ENCODE data around the gene ZNF302. TPM values are rescaled to one million over a fixed set of nuclear protein-coding genes. Genes with fewer than 3 reads are reported as not detected.
A peak's percentile ranks its signal among the peaks of the same experiment; 100 is the strongest.
"Not testable (repeated sequence)": the region's sequence is repeated elsewhere in the genome, so short reads cannot be mapped to it uniquely, and the experiment has no call there.

ZNF302 gene
- 16.8 and 22.5 TPM in 2 replicates for total RNA-seq (2014; rRNA removed; shearing (Covaris generic); ENCODE audit: low replicate concordance)

GRCh38 chr19:34677386-34678084 lies at the start of gene ZNF302:
Gene ZNF302, plus strand, starts transcription at chr19:34677678. Its CDS starts 1,127 bp downstream, at chr19:34678805.
- in situ Hi-C loops (cut with HindIII; ENCODE audit: low pct_unique_long_range_greater_than_20kb, low sequenced_read_pairs), result no loop called here
- peak; percentile 97 for DNase-seq (ENCODE audit: low read depth)

DNA sequence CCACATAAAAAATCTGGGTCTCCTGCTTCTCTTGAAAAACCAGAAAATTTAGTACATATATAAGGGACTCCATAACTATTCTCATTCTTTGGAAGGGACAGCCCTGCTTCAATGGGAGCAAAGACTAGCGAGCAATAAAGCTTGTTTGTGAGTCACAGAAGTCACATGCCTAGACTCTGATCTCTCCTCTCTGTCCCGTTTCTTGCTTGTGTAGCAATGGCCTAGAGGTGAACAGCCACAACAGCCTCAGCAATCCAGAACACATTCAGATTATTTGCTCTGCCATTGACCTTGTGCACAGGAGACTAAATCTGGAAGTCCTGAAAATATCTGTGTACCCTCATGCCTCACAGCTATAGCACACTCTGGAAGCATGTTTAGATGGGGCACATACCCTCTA lies 43.7 kb upstream of the ZNF302 start:
- no peak for DNase-seq (ENCODE audit: low read depth)
- in situ Hi-C loops (cut with HindIII; ENCODE audit: low pct_unique_long_range_greater_than_20kb, low sequenced_read_pairs), result no loop called here

DNA sequence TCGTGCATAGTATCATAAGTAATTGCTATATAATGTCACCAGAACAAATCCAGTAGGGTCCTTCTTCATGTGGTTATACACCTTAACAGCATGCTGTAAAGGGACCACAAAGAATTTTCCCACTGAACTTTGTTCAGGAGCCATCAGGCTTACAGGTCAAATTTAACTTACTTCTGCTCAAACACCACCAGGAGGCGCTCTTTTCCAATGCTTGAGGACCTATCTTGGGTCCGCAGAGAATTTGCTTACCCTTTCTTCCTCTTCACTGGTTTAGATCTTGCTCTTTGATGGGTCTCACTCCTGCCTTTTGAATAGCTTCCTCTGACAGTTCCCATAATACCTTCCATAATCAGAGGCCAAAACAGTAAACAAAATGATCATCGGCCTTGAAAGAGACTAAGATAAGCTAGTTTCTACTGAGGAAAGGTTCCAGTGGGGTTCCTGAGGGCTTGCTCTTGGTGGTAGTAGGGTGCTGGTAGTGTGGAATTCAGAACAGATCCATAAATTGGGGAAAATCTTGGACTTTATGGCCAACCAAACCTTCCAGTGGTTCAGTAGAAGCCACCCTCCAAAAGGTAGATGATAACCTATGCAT lies 37.9 kb upstream of the ZNF302 start:
- in situ Hi-C loops (cut with HindIII; ENCODE audit: low pct_unique_long_range_greater_than_20kb, low sequenced_read_pairs), result no loop called here
- peak; percentile 25 for DNase-seq (ENCODE audit: low read depth)

DNA sequence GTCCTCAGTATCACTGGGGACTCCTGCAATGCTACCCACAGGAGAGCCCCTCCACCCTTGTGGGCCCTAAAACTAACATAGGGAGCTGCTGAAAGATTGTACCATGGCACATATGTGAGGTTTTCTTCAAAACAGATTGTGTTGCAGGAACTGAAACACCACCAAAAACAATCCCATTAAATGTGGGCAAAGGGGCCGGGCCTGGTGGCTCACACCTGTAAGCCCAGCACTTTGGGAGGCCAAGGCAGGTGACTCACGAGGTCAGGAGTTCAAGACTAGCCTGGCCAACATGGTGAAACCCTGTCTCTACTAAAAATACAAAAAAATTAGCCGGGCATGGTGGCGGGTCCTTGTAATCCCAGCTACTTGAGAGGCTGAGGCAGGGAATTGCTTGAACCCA lies 35.2 kb upstream of the ZNF302 start:
- in situ Hi-C loops (cut with HindIII; ENCODE audit: low pct_unique_long_range_greater_than_20kb, low sequenced_read_pairs), result no loop called here
- no peak for DNase-seq (ENCODE audit: low read depth)

DNA sequence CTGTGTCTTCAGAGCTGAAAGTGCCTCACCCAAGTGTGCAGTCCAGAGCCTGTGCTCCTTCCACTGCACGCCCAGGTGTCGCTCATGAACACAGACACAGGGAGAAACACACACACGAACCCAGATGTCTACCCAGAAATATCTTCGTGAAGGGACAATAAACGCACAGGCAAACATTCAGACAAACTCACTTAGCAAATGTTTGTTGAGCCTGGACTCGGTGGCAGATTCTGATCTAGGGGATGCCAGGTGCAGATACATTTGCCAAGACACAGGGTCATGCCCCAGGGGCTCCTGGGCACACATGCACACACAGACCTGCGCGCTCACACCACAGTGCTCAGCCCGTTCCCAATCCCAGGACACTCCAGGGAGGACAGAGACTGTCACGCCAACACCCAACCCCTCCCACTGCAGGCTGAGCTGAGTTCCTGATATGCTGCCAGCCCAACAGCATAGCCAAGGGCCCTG lies 32.5 kb upstream of the ZNF302 start:
- in situ Hi-C loops (cut with HindIII; ENCODE audit: low pct_unique_long_range_greater_than_20kb, low sequenced_read_pairs), result no loop called here
- no peak for DNase-seq (ENCODE audit: low read depth)

DNA sequence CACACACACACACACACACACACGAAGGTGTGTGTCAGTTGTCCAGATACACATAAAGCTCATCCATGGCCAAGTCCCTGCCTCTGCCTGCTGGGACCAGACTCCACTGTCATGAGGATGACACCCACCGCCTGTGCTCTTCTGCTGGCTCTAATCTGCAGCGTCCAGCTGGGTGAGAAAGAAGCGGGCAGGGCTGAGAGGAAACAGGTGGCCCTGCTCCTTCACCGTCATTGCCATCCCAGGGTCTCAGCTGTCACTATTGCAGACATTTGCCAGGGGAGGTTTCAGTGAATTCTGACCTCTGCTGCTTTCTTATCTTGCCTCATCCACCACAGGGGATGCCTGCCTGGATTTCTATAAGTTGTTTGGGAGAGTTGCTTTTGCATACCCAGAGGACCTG lies 31.9 kb upstream of the ZNF302 start:
- DNase-seq (ENCODE audit: low read depth), result no peak
- in situ Hi-C loops (cut with HindIII; ENCODE audit: low pct_unique_long_range_greater_than_20kb, low sequenced_read_pairs), result no loop called here

- in situ Hi-C loops (cut with HindIII; ENCODE audit: low pct_unique_long_range_greater_than_20kb, low sequenced_read_pairs), result no loop called here
- peak; percentile 60 for DNase-seq (ENCODE audit: low read depth)
Measured at GRCh38 chr19:34649886-34650543, 27.5 kb upstream of the ZNF302 start.

DNA sequence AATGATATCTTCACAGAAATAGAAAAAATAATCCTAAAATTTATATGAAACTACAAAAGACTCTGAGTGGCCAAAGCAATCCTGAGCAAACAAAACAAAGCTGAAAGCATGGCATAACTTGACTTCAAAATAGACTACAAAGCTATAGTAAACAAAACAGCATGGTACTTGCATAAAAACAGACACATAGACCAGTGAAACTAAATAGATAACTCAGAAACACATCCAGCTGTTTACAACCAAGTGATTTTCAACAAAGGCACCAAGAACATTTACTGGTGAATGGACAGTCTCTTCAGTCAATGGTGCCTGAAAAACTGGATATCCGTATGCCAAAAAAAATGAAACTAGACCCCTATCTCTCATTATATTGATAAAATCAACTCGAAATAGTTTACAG lies 25.7 kb upstream of the ZNF302 start:
- in situ Hi-C loops (cut with HindIII; ENCODE audit: low pct_unique_long_range_greater_than_20kb, low sequenced_read_pairs), result no loop called here
- DNase-seq (ENCODE audit: low read depth), result no peak

DNA sequence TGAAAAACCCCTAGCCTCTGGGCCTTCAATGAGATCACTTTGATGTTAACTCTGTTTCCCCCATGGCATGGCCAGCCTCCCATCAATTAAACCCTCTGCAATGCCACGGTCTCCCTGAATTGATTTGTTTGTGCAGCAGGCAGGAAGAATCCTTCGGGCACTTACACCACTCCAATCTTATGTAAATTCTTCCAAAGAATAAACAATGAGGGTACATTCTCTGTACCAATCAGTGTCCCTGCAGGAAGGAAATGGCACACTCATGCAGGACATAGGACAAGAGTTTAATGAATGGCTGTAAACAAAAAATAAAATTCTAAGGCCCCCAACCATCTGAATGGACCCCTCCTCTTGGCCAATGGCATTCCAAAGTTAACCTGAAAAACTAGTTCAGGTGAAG lies 22.7 kb upstream of the ZNF302 start:
- DNase-seq (ENCODE audit: low read depth), result no peak
- in situ Hi-C loops (cut with HindIII; ENCODE audit: low pct_unique_long_range_greater_than_20kb, low sequenced_read_pairs), result no loop called here

DNA sequence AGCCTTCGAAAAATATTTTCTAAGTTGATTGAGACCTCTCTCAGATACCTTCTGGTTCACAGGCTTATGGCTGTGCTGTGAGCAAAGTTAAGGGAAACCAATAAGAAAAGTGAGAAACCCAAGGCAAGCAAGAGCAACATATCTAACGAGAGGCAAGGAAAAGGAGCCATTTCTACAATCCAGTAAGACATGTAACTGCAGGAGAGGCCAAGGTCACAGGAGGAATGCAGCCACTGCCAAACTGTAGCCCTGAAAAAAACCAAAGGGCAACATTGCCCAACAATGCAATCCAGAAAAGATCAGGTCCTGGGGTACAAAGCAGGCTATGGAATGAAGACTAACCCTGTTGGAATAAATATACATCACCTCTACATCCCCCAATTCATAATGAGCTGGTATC lies 21.8 kb upstream of the ZNF302 start:
- no peak for DNase-seq (ENCODE audit: low read depth)
- in situ Hi-C loops (cut with HindIII; ENCODE audit: low pct_unique_long_range_greater_than_20kb, low sequenced_read_pairs), result no loop called here

GRCh38 chr19:34661357-34661756 lies 16.1 kb upstream of the ZNF302 start:
- in situ Hi-C loops (cut with HindIII; ENCODE audit: low pct_unique_long_range_greater_than_20kb, low sequenced_read_pairs), result no loop called here
- no peak for DNase-seq (ENCODE audit: low read depth)

DNA sequence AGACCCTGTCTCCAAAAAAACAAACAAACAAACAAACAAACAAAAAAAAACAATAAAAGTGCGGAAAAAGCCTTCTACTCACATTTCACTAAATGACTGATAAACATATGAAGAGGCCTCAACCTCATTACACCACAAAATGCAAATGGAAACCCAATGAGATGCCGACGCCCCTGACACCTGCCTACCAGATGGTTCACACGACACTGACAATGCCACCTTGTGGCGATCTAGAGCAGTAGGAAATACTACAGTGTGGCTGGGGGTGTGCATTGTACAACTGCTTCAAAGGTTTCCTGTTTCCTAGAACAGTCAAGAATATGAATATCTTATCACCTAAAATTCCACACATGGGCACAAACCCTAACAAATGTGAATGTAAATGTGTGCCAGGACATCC lies 14.6 kb upstream of the ZNF302 start:
- in situ Hi-C loops (cut with HindIII; ENCODE audit: low pct_unique_long_range_greater_than_20kb, low sequenced_read_pairs), result no loop called here
- DNase-seq (ENCODE audit: low read depth), result no peak

DNA sequence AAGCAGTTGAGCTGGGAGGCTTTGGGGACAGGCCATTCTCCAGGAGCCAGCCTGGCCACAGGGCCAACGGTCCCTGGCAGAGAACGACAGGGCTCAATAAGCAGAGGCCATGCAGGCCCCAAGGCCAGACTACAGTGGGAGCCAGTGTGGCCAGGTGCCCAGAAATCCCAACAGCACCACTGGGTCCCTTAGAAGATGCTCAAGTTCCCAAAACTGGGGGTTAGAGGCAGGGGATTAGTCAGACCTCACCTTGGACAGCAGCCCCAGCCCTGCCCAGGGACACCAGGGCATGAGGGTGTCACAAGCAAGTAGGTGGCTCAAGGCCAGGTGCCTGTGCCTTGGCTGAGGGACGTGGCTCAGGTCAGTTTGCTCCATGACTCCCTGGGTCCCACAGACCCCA lies 13.3 kb upstream of the ZNF302 start:
- DNase-seq (ENCODE audit: low read depth), result no peak
- in situ Hi-C loops (cut with HindIII; ENCODE audit: low pct_unique_long_range_greater_than_20kb, low sequenced_read_pairs), result no loop called here

GRCh38 chr19:34664870-34665269 lies 12.6 kb upstream of the ZNF302 start:
- in situ Hi-C loops (cut with HindIII; ENCODE audit: low pct_unique_long_range_greater_than_20kb, low sequenced_read_pairs), result no loop called here
- DNase-seq (ENCODE audit: low read depth), result no peak

GRCh38 chr19:34665275-34665674 lies 12.2 kb upstream of the ZNF302 start:
- in situ Hi-C loops (cut with HindIII; ENCODE audit: low pct_unique_long_range_greater_than_20kb, low sequenced_read_pairs); DNase-seq (ENCODE audit: low read depth): not testable (repeated sequence)

DNA sequence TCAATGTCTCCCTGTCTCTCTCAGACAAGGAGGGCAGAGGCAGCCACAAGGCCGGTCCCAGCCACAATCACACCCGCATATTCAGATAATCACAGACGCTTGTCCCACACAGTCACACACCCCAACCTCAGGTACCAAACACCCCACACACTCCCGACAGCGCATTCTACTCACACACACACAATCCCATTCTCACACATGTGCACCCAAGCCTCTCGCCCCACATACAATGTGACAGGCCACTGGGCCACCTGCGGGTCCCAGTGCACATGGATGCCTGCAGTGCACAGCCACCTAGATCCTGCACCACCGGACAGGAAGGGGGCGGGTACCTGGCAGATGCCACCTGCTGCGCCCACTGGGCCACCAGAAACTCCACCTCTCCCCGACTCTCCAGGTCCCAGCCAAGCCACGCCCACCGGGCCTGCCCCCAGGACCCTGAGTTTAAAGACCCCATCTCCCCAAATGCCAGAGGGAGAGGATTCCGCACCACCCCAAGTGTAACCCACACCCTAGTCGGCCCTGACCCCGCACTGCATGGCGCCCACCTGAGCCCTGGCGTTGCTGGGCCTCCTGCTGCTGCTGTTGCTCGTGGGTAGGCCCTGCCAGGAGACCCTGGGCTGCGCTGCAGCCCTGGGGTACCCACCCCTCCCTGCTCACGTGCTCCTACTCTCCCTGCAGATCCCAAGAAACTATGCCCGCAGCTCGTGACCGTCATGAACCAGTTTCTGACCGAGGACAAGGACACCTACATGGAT lies 11.1 kb upstream of the ZNF302 start:
- no peak for DNase-seq (ENCODE audit: low read depth)
- in situ Hi-C loops (cut with HindIII; ENCODE audit: low pct_unique_long_range_greater_than_20kb, low sequenced_read_pairs), result no loop called here

DNA sequence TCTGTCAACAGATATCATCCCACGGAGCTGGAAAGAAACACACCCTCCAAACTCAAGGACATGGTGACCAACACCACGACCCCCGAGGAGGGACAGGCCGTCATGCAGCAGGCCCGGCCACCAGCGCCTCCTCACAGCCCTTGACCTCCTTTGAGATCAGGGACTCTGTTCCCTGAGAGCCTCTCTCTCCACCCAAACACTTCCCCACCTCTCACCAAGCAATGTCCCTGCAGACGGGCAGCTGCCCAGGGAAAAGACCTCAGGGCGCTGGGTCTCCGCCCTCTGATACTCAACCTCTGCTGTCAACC lies 10.6 kb upstream of the ZNF302 start:
- DNase-seq (ENCODE audit: low read depth), result no peak
- in situ Hi-C loops (cut with HindIII; ENCODE audit: low pct_unique_long_range_greater_than_20kb, low sequenced_read_pairs), result no loop called here

GRCh38 chr19:34667349-34668076 lies 10.0 kb upstream of the ZNF302 start:
- DNase-seq (ENCODE audit: low read depth), result no peak
- in situ Hi-C loops (cut with HindIII; ENCODE audit: low pct_unique_long_range_greater_than_20kb, low sequenced_read_pairs), result no loop called here
